Memory B cell (primary cell): ENCODE measurements around the gene ILF3.

Experiments used
- ATAC-seq: fragments of 150-1000 bp; cut with Tn5 transposase; 2 replicates; pipeline ENCODE4 v1.10.0; 2021; ENCODE audit warnings: low read depth, mild to moderate bottlenecking, moderate library complexity
- DNase-seq, 2 donors: peaks; one replicate each; pipeline ENCODE4 v3.0.0; 2022; ENCODE audit warnings: low spot score in 2 of 2
- H3K27ac Mint-ChIP-seq: one replicate; pipeline ENCODE4 v1.8.0; 2022; ENCODE audit warnings: mild to moderate bottlenecking, moderate library complexity, mixed read lengths
- H3K27me3 Mint-ChIP-seq: one replicate; pipeline ENCODE4 v1.8.0; 2022; ENCODE audit warnings: mixed read lengths
- H3K36me3 Mint-ChIP-seq: one replicate; pipeline ENCODE4 v1.8.0; 2022; ENCODE audit warnings: mild to moderate bottlenecking, mixed read lengths
- H3K4me1 Mint-ChIP-seq: one replicate; pipeline ENCODE4 v1.8.0; 2022; ENCODE audit warnings: mixed read lengths
- H3K4me3 Mint-ChIP-seq: one replicate; pipeline ENCODE4 v1.8.0; 2022; ENCODE audit warnings: mild to moderate bottlenecking, moderate library complexity, mixed read lengths
- H3K9me3 Mint-ChIP-seq: one replicate; pipeline ENCODE4 v1.8.0; 2022; ENCODE audit warnings: mixed read lengths

ILF3 gene

DNA sequence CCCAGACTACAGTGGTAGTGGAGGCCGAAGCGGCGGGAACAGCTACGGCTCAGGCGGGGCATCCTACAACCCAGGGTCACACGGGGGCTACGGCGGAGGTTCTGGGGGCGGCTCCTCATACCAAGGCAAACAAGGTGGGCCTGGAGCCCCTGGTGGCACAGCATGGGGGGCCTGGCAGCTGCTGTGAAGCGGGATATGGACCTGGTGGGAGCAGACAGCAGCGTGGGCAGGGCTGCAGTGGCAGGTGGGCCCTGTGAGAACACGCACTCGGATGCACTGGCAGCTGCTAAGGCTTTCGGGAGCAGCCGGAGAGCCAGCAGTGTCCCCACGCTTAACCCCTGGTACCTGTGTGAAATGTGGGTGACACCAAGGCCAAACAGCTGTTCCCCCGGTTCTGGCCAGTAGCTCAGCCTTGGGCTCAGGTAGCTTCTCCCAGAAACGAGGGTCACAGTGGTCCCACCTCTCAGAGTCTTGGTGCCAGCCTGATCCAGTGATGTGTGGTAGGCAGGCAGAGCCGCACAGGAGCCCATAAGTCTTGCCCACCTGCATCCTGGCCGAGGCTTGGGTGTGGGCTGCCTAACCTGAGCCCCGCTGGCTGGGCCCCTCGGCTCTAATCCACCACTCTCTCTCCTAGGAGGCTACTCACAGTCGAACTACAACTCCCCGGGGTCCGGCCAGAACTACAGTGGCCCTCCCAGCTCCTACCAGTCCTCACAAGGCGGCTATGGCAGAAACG, 34.6 kb downstream of the ILF3 start:
- ATAC-seq, result no peak
- Mint-ChIP-seq H3K4me3 (no peak overlapping the region), H3K36me3 (peaks cover 20% of the 10 kb centered on the region), H3K27ac (peak overlapping the region; percentile 69), H3K27me3 (no peaks in the 10 kb centered on the region), H3K4me1 (peaks cover 3% of the 10 kb centered on the region), H3K9me3 (no peaks in the 10 kb centered on the region)
- DNase-seq, result no peak

- H3K9me3 Mint-ChIP-seq, result no peaks in the 10 kb centered on the region
- no peaks in the 10 kb centered on the region for H3K27me3 Mint-ChIP-seq
- no peak overlapping the region for H3K27ac Mint-ChIP-seq
- H3K4me1 Mint-ChIP-seq, result peaks cover 3% of the 10 kb centered on the region
- ATAC-seq, result no peak
- peaks cover 16% of the 10 kb centered on the region for H3K36me3 Mint-ChIP-seq
- H3K4me3 Mint-ChIP-seq, result no peak overlapping the region
- DNase-seq, result no peak
Observed at GRCh38 chr19:10690341-10690781, 36.2 kb downstream of the ILF3 start.

DNA sequence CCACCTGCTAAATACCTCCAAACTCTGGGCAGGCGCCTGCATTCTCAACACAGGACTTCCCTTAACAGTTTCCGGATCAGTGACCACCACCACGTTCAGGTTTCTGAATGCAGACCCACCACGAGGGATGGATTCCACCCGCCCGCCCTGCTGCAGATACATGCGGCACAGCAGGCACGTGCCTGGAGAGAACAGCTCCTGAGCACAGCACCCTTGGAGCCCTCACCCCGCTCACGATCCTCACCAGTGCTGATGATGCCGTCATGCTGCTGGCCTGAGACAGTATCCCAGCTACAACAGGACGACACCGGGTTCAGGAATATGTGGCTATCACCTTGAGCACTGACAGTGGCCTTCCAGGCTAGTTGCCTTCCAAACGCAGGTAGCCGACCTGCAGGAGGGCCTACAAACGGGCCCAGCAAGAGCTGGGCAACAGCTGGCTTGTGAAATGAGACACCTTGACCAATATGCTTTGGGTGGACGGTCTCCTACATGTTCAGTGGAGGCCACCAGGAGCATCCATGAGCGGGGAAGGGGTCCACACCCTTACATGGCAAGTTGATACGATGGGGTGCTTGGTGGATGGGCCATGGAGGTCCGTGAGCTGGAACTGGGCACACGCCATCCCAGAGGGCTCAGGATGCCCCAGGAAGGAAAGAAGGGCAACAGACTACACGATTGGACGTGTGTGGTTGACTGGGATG, 37.2 kb downstream of the ILF3 start:
- ATAC-seq (no peak), DNase-seq (no peak)
- no peak overlapping the region for H3K27ac Mint-ChIP-seq
- no peak overlapping the region for H3K4me3 Mint-ChIP-seq
- H3K9me3 Mint-ChIP-seq, result no peaks in the 10 kb centered on the region
- H3K27me3 Mint-ChIP-seq, result peaks cover 3% of the 10 kb centered on the region
- peaks cover 16% of the 10 kb centered on the region for H3K36me3 Mint-ChIP-seq
- peaks cover 10% of the 10 kb centered on the region for H3K4me1 Mint-ChIP-seq

GRCh38 chr19:10691883-10692282, 37.7 kb downstream of the ILF3 start:
- Mint-ChIP-seq H3K27ac (no peak overlapping the region), H3K4me1 (peaks cover 12% of the 10 kb centered on the region), H3K9me3 (no peaks in the 10 kb centered on the region), H3K4me3 (no peak overlapping the region), H3K36me3 (peaks cover 15% of the 10 kb centered on the region), H3K27me3 (peaks cover 4% of the 10 kb centered on the region)
- DNase-seq (no peak), ATAC-seq (no peak)

GRCh38 chr19:10692673-10693264, 38.6 kb downstream of the ILF3 start:
- H3K4me1 Mint-ChIP-seq, result peaks cover 13% of the 10 kb centered on the region
- DNase-seq (no peak), ATAC-seq (no peak)
- peak overlapping the region; percentile 53 for H3K27ac Mint-ChIP-seq
- H3K27me3 Mint-ChIP-seq, result peaks cover 4% of the 10 kb centered on the region
- no peak overlapping the region for H3K4me3 Mint-ChIP-seq
- peaks cover 14% of the 10 kb centered on the region for H3K36me3 Mint-ChIP-seq
- no peaks in the 10 kb centered on the region for H3K9me3 Mint-ChIP-seq

- DNase-seq (no peak), ATAC-seq (no peak)
- Mint-ChIP-seq H3K27me3 (peaks cover 4% of the 10 kb centered on the region), H3K27ac (no peak overlapping the region), H3K4me1 (peaks cover 13% of the 10 kb centered on the region), H3K9me3 (no peaks in the 10 kb centered on the region), H3K4me3 (no peak overlapping the region), H3K36me3 (peaks cover 9% of the 10 kb centered on the region)
Observed at GRCh38 chr19:10694706-10695307, 40.7 kb downstream of the ILF3 start.

GRCh38 chr19:10695401-10696398, 41.6 kb downstream of the ILF3 start:
- Mint-ChIP-seq H3K27ac (no peak overlapping the region), H3K36me3 (peaks cover 2% of the 10 kb centered on the region), H3K4me3 (peak overlapping the region; percentile 78), H3K9me3 (no peaks in the 10 kb centered on the region), H3K27me3 (peaks cover 4% of the 10 kb centered on the region), H3K4me1 (peaks cover 13% of the 10 kb centered on the region)
- ATAC-seq (peak; percentile 94), DNase-seq (peak; percentile 76 to 81)

- no peaks in the 10 kb centered on the region for H3K36me3 Mint-ChIP-seq
- ATAC-seq (peak; percentile 22), DNase-seq (peak; percentile 60 to 64)
- peaks cover 6% of the 10 kb centered on the region for H3K27me3 Mint-ChIP-seq
- H3K27ac Mint-ChIP-seq, result no peak overlapping the region
- H3K4me3 Mint-ChIP-seq, result peak overlapping the region; percentile 17
- peaks cover 20% of the 10 kb centered on the region for H3K4me1 Mint-ChIP-seq
- H3K9me3 Mint-ChIP-seq, result no peaks in the 10 kb centered on the region
Observed at GRCh38 chr19:10699650-10700335, 45.6 kb downstream of the ILF3 start.

DNA sequence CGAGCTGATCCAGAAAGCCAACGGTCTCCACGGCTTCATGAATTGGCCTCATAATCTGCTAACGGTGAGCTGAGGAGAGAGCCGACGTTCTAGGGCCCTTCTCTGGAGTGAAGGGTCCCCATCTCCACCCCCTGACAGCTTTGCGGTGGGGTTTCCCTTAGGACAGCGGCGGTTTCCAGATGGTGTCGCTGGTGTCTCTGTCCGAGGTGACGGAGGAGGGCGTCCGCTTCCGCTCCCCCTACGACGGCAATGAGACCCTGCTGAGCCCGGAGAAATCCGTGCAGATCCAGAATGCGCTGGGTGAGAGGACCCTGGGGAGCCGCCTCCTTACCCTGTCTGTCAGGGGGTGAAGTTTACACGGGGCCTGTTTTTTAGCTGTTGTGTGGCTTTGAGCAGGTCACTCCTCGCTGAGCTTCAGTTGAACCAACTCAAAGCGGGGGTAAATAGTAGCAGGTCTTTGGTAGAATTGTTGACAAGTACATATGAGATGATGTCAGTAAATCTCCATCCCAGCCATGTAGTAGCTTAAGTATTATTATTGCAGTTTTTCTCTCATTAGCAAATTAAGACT, 47.9 kb downstream of the ILF3 start:
- Mint-ChIP-seq H3K27me3 (peaks cover 2% of the 10 kb centered on the region), H3K36me3 (no peaks in the 10 kb centered on the region), H3K27ac (peak overlapping the region; percentile 83), H3K4me3 (peak overlapping the region; percentile 97), H3K9me3 (no peaks in the 10 kb centered on the region), H3K4me1 (peaks cover 10% of the 10 kb centered on the region)
- DNase-seq, result no peak
- peak; percentile 12 for ATAC-seq

DNA sequence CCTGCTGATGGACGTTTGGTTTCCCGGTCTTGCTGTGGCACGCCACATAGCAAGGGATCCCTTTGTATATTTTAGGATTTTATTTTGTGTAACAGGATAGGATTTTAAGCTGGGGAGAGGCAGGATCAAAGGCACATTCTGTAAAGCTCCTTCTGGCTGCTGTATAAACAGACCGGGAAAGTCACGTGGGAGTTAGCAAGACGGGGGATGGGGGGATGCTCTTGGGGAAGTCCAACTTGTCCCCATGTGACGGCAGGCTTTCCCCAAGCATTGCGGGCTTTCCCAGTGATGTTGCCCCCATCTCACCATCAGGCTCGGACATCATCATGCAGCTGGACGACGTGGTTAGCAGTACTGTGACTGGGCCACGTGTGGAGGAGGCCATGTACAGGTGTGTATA, 52.8 kb downstream of the ILF3 start:
- no peaks in the 10 kb centered on the region for H3K27me3 Mint-ChIP-seq
- H3K4me3 Mint-ChIP-seq, result no peak overlapping the region
- DNase-seq, result no peak
- no peak for ATAC-seq
- H3K36me3 Mint-ChIP-seq, result peaks cover 2% of the 10 kb centered on the region
- peaks cover 3% of the 10 kb centered on the region for H3K4me1 Mint-ChIP-seq
- H3K9me3 Mint-ChIP-seq, result no peaks in the 10 kb centered on the region
- H3K27ac Mint-ChIP-seq, result no peak overlapping the region

DNA sequence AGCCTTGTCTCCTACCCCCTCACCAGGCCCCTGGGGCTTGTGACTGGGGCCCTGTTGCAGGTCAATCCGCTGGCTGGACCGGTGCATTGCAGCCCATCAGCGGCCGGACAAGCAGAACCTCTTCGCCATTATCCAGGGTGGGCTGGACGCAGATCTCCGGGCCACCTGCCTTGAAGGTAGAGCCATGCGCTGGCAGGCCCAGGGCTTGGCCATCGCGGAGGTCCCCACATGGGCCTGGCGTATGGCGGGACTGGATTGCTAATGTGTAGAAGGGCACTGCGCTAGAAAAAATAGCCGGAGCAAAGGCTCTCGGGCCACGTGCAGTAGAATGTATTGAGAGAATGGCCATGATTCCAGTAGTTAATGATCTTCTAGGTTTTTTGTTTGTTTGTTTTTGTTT, 53.3 kb downstream of the ILF3 start:
- DNase-seq (no peak), ATAC-seq (no peak)
- no peaks in the 10 kb centered on the region for H3K27me3 Mint-ChIP-seq
- no peak overlapping the region for H3K27ac Mint-ChIP-seq
- no peak overlapping the region for H3K4me3 Mint-ChIP-seq
- H3K4me1 Mint-ChIP-seq, result no peaks in the 10 kb centered on the region
- H3K36me3 Mint-ChIP-seq, result peaks cover 4% of the 10 kb centered on the region
- H3K9me3 Mint-ChIP-seq, result no peaks in the 10 kb centered on the region

DNA sequence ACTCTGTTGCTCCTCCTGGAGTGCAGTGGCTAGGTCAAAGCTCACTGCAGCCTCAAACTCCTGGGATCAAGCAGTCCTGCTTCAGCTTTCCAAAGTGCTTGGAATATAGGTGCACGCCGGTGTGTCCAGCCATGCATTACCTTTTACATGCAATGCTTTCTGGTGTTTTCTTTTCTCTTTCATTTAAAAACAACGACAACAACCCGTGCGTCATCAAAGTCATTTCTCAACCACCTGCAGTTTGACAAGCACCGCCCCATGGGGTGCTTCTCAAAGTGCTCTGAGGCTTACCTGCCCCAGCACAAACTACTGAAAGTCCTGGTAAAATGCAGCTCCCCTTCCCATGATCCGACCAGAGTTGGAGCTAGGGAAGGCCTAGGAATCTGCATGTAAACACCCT, 54.1 kb downstream of the ILF3 start:
- Mint-ChIP-seq H3K36me3 (peaks cover 6% of the 10 kb centered on the region), H3K27ac (no peak overlapping the region), H3K27me3 (no peaks in the 10 kb centered on the region), H3K9me3 (no peaks in the 10 kb centered on the region), H3K4me3 (no peak overlapping the region), H3K4me1 (no peaks in the 10 kb centered on the region)
- ATAC-seq (no peak), DNase-seq (no peak)
